ENCODE results near the gene RRAGD. TPM values are rescaled to one million over a fixed set of nuclear protein-coding genes. Genes with fewer than 3 reads are reported as not detected.

The RRAGD gene
- polyA plus RNA-seq (2013, experiment 1 of 2): 3.5 TPM
- polyA plus RNA-seq (2013, experiment 2 of 2): 3.8 TPM

DNA sequence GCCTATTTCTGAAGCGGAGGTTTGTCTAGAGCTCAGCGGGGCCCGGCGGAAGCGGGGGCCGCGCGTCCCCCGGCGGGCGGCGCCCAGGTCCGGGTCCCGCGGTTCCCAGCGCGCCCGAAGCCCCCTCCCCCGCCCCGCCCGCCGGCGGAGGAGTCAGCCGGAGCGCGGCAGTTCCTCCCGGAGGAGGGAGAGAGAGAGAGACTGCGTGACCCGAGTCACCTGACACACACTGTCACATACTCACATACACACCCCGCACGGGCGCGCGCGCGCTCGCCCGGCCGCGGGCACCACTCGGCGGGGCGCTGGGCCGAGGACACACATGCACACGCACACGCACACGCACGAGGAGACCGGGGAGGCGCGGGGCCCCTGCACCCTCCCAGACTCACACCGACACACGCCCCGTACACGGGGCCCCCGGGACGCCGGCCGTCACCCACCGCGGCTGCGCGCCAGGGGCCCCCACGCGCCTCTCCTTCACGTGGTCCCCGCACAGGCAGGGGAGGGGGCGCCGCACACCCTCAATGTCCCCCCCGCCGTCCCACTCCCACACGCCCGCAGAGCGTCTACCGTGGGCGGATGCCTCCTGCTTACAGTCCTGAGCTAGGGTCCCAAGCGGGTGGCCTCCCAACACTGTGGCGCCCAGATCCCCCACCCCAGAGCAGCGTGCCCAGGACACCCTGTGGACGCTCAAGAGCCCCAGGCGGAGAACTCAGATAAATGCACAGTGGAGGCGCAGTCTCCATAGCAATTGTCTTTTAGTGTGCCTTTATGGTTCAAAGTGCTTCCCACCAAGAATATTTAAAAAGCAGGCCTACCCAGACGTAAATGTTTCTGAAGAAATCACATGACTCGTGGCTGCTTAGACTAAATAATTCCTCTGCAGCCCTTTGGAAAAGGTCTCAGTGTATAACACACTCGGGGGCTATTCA, at the start of gene RRAGD:
RRAGD (minus strand) TSS at position 203 of the 935 bp plus-strand sequence. CDS start 280 bp downstream, outside the sequence.
- Histone ChIP-seq H4K5ac (ENCODE audit: low read length) (no peak within 1 kb of the TSS), H3K4me2 (ENCODE audit: low read length) (peak within 1 kb of the TSS; percentile 63), H2AK5ac (ENCODE audit: low read length) (no peak within 1 kb of the TSS), H3K36me3 (ENCODE audit: control insufficient read depth, insufficient read depth, low read length) (no peaks in the 10 kb centered on the region), H3K4ac (ENCODE audit: low read depth, low read length) (no peak within 1 kb of the TSS), H3K27ac (ENCODE audit: low read depth, low read length) (no peak within 1 kb of the TSS), H3K56ac (ENCODE audit: low read length) (peak within 1 kb of the TSS; percentile 90), H4K8ac (ENCODE audit: low read depth, low read length) (no peak within 1 kb of the TSS), H3K27me3 (ENCODE audit: insufficient read depth, low read length, poor library complexity) (no peaks in the 10 kb centered on the region), H3K4me3 (ENCODE audit: low read length) (peak within 1 kb of the TSS; percentile 52), H3K23ac (ENCODE audit: low read length) (peak within 1 kb of the TSS; percentile 59), H3K79me2 (ENCODE audit: control insufficient read depth, insufficient read depth, low read length) (no peaks in the 10 kb centered on the region), H2BK5ac (ENCODE audit: low read length) (no peak within 1 kb of the TSS), H3K4me1 (ENCODE audit: control insufficient read depth, low read depth, low read length) (no peaks in the 10 kb centered on the region), H2BK120ac (ENCODE audit: low read depth, low read length) (no peak within 1 kb of the TSS), H2BK15ac (replicated peaks; ENCODE audit: low read depth) (no peak within 1 kb of the TSS), H3K79me1 (ENCODE audit: low read length) (no peaks in the 10 kb centered on the region), H3K9ac (ENCODE audit: low read length) (peak within 1 kb of the TSS; percentile 68), H3K18ac (ENCODE audit: low read length) (peak within 1 kb of the TSS; percentile 34)
- WGBS (ENCODE audit: extremely low coverage, insufficient coverage, low lambda C conversion rate): no CpG with 5 or more reads among the region's 85 CpGs
- DNase-seq: peak; percentile 63

- Histone ChIP-seq H3K36me3 (ENCODE audit: control insufficient read depth, insufficient read depth, low read length) (no peaks in the 10 kb centered on the region), H3K4ac (ENCODE audit: low read depth, low read length) (no peak overlapping the region), H4K8ac (ENCODE audit: low read depth, low read length) (no peak overlapping the region), H4K5ac (ENCODE audit: low read length) (no peak overlapping the region), H3K4me3 (ENCODE audit: low read length) (no peak overlapping the region), H3K79me2 (ENCODE audit: control insufficient read depth, insufficient read depth, low read length) (no peaks in the 10 kb centered on the region), H3K79me1 (ENCODE audit: low read length) (peaks cover 4% of the 10 kb centered on the region), H2AK5ac (ENCODE audit: low read length) (no peak overlapping the region), H2BK15ac (replicated peaks; ENCODE audit: low read depth) (no peak overlapping the region), H3K4me1 (ENCODE audit: control insufficient read depth, low read depth, low read length) (no peaks in the 10 kb centered on the region), H3K18ac (ENCODE audit: low read length) (no peak overlapping the region), H2BK5ac (ENCODE audit: low read length) (no peak overlapping the region), H3K56ac (ENCODE audit: low read length) (no peak overlapping the region), H2BK120ac (ENCODE audit: low read depth, low read length) (no peak overlapping the region), H3K4me2 (ENCODE audit: low read length) (no peak overlapping the region), H3K23ac (ENCODE audit: low read length) (no peak overlapping the region), H3K27ac (ENCODE audit: low read depth, low read length) (no peak overlapping the region), H3K9ac (ENCODE audit: low read length) (no peak overlapping the region), H3K27me3 (ENCODE audit: insufficient read depth, low read length, poor library complexity) (no peaks in the 10 kb centered on the region)
- DNase-seq: no peak
- no CpG with 5 or more reads among the region's 7 CpGs for WGBS (ENCODE audit: extremely low coverage, insufficient coverage, low lambda C conversion rate)
Measured at GRCh38 chr6:89460713-89461112, 48.6 kb upstream of the RRAGD start.

- Histone ChIP-seq H4K5ac (ENCODE audit: low read length) (no peak overlapping the region), H3K4me1 (ENCODE audit: control insufficient read depth, low read depth, low read length) (no peaks in the 10 kb centered on the region), H3K27ac (ENCODE audit: low read depth, low read length) (no peak overlapping the region), H3K18ac (ENCODE audit: low read length) (no peak overlapping the region), H4K8ac (ENCODE audit: low read depth, low read length) (no peak overlapping the region), H3K4me2 (ENCODE audit: low read length) (no peak overlapping the region), H3K4me3 (ENCODE audit: low read length) (no peak overlapping the region), H3K9ac (ENCODE audit: low read length) (no peak overlapping the region), H2BK120ac (ENCODE audit: low read depth, low read length) (no peak overlapping the region), H3K27me3 (ENCODE audit: insufficient read depth, low read length, poor library complexity) (no peaks in the 10 kb centered on the region), H3K4ac (ENCODE audit: low read depth, low read length) (no peak overlapping the region), H2BK15ac (replicated peaks; ENCODE audit: low read depth) (no peak overlapping the region), H3K23ac (ENCODE audit: low read length) (no peak overlapping the region), H2AK5ac (ENCODE audit: low read length) (no peak overlapping the region), H3K56ac (ENCODE audit: low read length) (no peak overlapping the region), H3K79me1 (ENCODE audit: low read length) (peaks cover 4% of the 10 kb centered on the region), H3K36me3 (ENCODE audit: control insufficient read depth, insufficient read depth, low read length) (no peaks in the 10 kb centered on the region), H3K79me2 (ENCODE audit: control insufficient read depth, insufficient read depth, low read length) (no peaks in the 10 kb centered on the region), H2BK5ac (ENCODE audit: low read length) (no peak overlapping the region)
- no CpG with 5 or more reads among the region's 1 CpG for WGBS (ENCODE audit: extremely low coverage, insufficient coverage, low lambda C conversion rate)
- no peak for DNase-seq
Measured at GRCh38 chr6:89459501-89459900, 47.4 kb upstream of the RRAGD start.

DNA sequence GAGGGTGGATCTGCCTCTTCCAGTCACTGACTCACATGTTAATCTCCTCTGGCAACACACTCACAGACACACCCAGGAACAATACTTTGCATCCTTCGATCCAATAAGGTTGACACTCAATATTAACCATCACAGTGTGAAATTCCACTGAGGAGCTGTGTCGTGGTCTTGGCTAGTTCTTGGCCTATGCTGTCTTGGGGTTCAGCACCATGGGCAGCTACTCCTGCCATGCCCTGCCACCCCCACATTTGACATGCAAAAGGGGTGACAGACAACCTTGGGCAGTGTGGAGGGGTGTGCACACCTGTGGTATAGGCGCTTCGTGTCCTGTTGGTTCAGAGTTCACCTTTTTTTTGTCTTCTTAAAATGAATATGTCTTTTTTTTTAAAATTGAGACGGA, 46.6 kb upstream of the RRAGD start:
- no peak overlapping the region for H3K56ac ChIP-seq (ENCODE audit: low read length)
- no peak overlapping the region for H2BK5ac ChIP-seq (ENCODE audit: low read length)
- H3K9ac ChIP-seq (ENCODE audit: low read length): no peak overlapping the region
- no peak overlapping the region for H4K5ac ChIP-seq (ENCODE audit: low read length)
- peaks cover 4% of the 10 kb centered on the region for H3K79me1 ChIP-seq (ENCODE audit: low read length)
- no peak overlapping the region for H4K8ac ChIP-seq (ENCODE audit: low read depth, low read length)
- H3K4me1 ChIP-seq (ENCODE audit: control insufficient read depth, low read depth, low read length): no peaks in the 10 kb centered on the region
- WGBS (ENCODE audit: extremely low coverage, insufficient coverage, low lambda C conversion rate): no CpG with 5 or more reads among the region's 5 CpGs
- no peak overlapping the region for H3K4me3 ChIP-seq (ENCODE audit: low read length)
- no peak overlapping the region for H3K23ac ChIP-seq (ENCODE audit: low read length)
- H2AK5ac ChIP-seq (ENCODE audit: low read length): no peak overlapping the region
- H3K27ac ChIP-seq (ENCODE audit: low read depth, low read length): no peak overlapping the region
- no peak overlapping the region for H3K4me2 ChIP-seq (ENCODE audit: low read length)
- H2BK15ac ChIP-seq (replicated peaks; ENCODE audit: low read depth): no peak overlapping the region
- no peak overlapping the region for H3K4ac ChIP-seq (ENCODE audit: low read depth, low read length)
- H3K79me2 ChIP-seq (ENCODE audit: control insufficient read depth, insufficient read depth, low read length): no peaks in the 10 kb centered on the region
- no peak for DNase-seq
- H2BK120ac ChIP-seq (ENCODE audit: low read depth, low read length): no peak overlapping the region
- H3K27me3 ChIP-seq (ENCODE audit: insufficient read depth, low read length, poor library complexity): no peaks in the 10 kb centered on the region
- no peak overlapping the region for H3K18ac ChIP-seq (ENCODE audit: low read length)
- no peaks in the 10 kb centered on the region for H3K36me3 ChIP-seq (ENCODE audit: control insufficient read depth, insufficient read depth, low read length)

DNA sequence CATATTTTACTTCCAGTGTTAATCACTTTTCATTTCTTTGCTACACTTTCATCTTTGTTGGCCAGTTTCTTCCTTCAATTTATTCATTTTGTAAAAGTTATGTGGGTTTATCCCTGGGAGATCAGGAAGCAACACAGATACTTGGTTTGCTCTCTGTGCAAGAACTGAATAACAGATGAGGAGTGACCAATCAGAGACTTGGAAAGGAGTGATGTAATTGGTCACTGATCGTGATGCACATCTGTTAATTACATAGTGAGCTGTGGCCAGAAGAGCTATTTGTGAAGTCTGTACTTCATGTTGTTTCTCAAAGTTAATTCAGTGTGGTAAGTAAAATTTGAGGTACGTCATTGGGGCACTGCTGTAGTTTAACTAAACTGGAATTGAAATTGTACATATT, 42.2 kb upstream of the RRAGD start:
- no CpG with 5 or more reads among the region's 2 CpGs for WGBS (ENCODE audit: extremely low coverage, insufficient coverage, low lambda C conversion rate)
- Histone ChIP-seq H2BK15ac (replicated peaks; ENCODE audit: low read depth) (no peak overlapping the region), H2AK5ac (ENCODE audit: low read length) (no peak overlapping the region), H3K27me3 (ENCODE audit: insufficient read depth, low read length, poor library complexity) (no peaks in the 10 kb centered on the region), H3K36me3 (ENCODE audit: control insufficient read depth, insufficient read depth, low read length) (no peaks in the 10 kb centered on the region), H3K79me2 (ENCODE audit: control insufficient read depth, insufficient read depth, low read length) (no peaks in the 10 kb centered on the region), H3K56ac (ENCODE audit: low read length) (no peak overlapping the region), H3K23ac (ENCODE audit: low read length) (no peak overlapping the region), H4K8ac (ENCODE audit: low read depth, low read length) (no peak overlapping the region), H3K4ac (ENCODE audit: low read depth, low read length) (no peak overlapping the region), H2BK120ac (ENCODE audit: low read depth, low read length) (no peak overlapping the region), H3K4me2 (ENCODE audit: low read length) (no peak overlapping the region), H3K27ac (ENCODE audit: low read depth, low read length) (no peak overlapping the region), H3K4me1 (ENCODE audit: control insufficient read depth, low read depth, low read length) (no peaks in the 10 kb centered on the region), H2BK5ac (ENCODE audit: low read length) (no peak overlapping the region), H4K5ac (ENCODE audit: low read length) (no peak overlapping the region), H3K4me3 (ENCODE audit: low read length) (no peak overlapping the region), H3K9ac (ENCODE audit: low read length) (no peak overlapping the region), H3K18ac (ENCODE audit: low read length) (no peak overlapping the region), H3K79me1 (ENCODE audit: low read length) (peaks cover 6% of the 10 kb centered on the region)
- no peak for DNase-seq
